ENCODE data around the gene CYP4F12.
"Not testable (repeated sequence)": the region's sequence is repeated elsewhere in the genome, so short reads cannot be mapped to it uniquely, and the experiment has no call there.

CYP4F12 gene

DNA sequence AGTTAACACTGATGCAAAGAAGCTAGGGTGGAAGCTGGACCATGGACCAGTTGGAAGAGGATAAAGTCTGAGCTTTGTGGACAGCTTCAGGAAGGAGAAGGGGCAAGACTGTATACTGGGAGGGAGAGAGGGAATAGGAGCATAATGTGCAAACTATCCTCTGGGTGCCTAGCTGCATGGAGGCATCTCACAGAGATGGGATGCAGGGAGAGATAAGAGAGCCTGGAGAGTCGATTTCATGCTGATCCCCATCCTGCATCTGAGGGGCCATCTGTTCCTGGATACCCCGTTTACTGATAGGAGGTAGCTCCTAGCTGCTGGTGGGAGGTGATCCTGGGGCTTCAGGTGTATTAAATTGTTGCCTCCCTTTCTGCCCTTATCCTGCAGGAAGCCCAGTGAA is 23.4 kb upstream of the CYP4F12 start:
- DNase-seq (ENCODE audit: low read depth): no peak
- in situ Hi-C loops (cut with HindIII; ENCODE audit: low sequenced_read_pairs): no loop called here
- no peak overlapping the region for H3K4me3 ChIP-seq (ENCODE audit: low read depth, low read length)
- TF ChIP-seq CTCF (IDR thresholded peaks at IDR 0.05; ENCODE audit: low read depth, low read length, missing control alignments): no peak

DNA sequence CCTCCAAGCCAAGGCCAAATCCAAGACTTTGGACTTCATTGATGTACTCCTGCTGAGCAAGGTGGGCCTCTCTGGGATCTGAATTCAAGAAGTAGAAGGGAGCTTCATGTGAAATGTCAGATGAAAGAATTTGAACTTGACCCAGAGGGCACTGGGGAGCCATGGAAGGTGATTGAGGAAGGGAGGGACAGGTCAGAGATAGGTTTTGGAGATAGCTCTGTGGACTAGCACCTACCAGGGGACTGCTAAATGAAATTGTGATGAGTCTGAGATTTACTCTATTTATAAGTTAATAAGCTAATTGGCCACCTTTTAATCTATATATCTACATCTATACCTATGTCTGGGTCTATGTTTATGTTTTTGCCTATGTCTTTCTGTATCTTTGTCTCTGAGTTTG is 22.8 kb upstream of the CYP4F12 start:
- DNase-seq (ENCODE audit: low read depth); in situ Hi-C loops (cut with HindIII; ENCODE audit: low sequenced_read_pairs); H3K4me3 ChIP-seq (ENCODE audit: low read depth, low read length): not testable (repeated sequence)

GRCh38 chr19:15651791-15652190 is 21.1 kb upstream of the CYP4F12 start:
- in situ Hi-C loops (cut with HindIII; ENCODE audit: low sequenced_read_pairs): no loop called here
- no peak overlapping the region for H3K4me3 ChIP-seq (ENCODE audit: low read depth, low read length)
- no peak for TF ChIP-seq CTCF (IDR thresholded peaks at IDR 0.05; ENCODE audit: low read depth, low read length, missing control alignments)
- no peak for DNase-seq (ENCODE audit: low read depth)

GRCh38 chr19:15652559-15653278 is 20.2 kb upstream of the CYP4F12 start:
- no peak overlapping the region for H3K4me3 ChIP-seq (ENCODE audit: low read depth, low read length)
- DNase-seq (ENCODE audit: low read depth): no peak
- in situ Hi-C loops (cut with HindIII; ENCODE audit: low sequenced_read_pairs): no loop called here
- TF ChIP-seq CTCF (IDR thresholded peaks at IDR 0.05; ENCODE audit: low read depth, low read length, missing control alignments): no peak

DNA sequence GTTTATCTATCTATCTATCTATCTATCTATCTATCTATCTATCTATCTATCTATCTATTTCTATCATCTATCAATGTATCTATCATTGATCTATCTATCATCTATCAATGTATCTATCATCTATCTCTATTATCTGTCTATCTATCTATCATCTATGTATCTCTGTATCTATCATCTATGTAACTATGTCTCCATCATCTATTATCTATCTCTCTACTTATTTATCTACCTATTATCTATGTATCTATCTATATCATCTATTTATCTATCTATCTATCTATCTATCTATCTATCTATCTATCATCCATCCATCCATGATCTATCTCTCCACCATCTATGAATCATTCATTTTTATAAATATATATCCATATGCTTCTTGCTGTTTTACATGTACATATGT is 16.4 kb upstream of the CYP4F12 start:
- no peak overlapping the region for H3K4me3 ChIP-seq (ENCODE audit: low read depth, low read length)
- no peak for DNase-seq (ENCODE audit: low read depth)
- no peak for TF ChIP-seq CTCF (IDR thresholded peaks at IDR 0.05; ENCODE audit: low read depth, low read length, missing control alignments)
- in situ Hi-C loops (cut with HindIII; ENCODE audit: low sequenced_read_pairs): no loop called here

- H3K4me3 ChIP-seq (ENCODE audit: low read depth, low read length): no peak overlapping the region
- no peak for TF ChIP-seq CTCF (IDR thresholded peaks at IDR 0.05; ENCODE audit: low read depth, low read length, missing control alignments)
- no peak for DNase-seq (ENCODE audit: low read depth)
- in situ Hi-C loops (cut with HindIII; ENCODE audit: low sequenced_read_pairs): no loop called here
Measured at GRCh38 chr19:15663247-15663646, 9.6 kb upstream of the CYP4F12 start.

GRCh38 chr19:15666186-15666585 is 6.7 kb upstream of the CYP4F12 start:
- H3K4me3 ChIP-seq (ENCODE audit: low read depth, low read length): no peak overlapping the region
- no peak for DNase-seq (ENCODE audit: low read depth)
- TF ChIP-seq CTCF (IDR thresholded peaks at IDR 0.05; ENCODE audit: low read depth, low read length, missing control alignments): no peak
- in situ Hi-C loops (cut with HindIII; ENCODE audit: low sequenced_read_pairs): no loop called here

Measured in astrocyte of the cerebellum (primary cell).